HepG2 (cell line): ENCODE results near the gene CLRN2. TPM values are rescaled to one million over a fixed set of nuclear protein-coding genes. Genes with fewer than 3 reads are reported as not detected.

ENCODE experiments used
- CBFB ChIP-seq: sonication (generic); formaldehyde crosslinking; IDR thresholded peaks from 2 replicates; pipeline ENCODE4 v1.4.0; 2020; ENCODE audit warnings: missing genetic modification reagents
- ETV5 ChIP-seq: IDR thresholded peaks from 2 replicates; pipeline ENCODE4 v1.6.1; 2018; ENCODE audit warnings: missing biosample characterization, missing genetic modification reagents, inconsistent platforms, borderline replicate concordance
- HNRNPK ChIP-seq: fragments of 200-400 bp; formaldehyde crosslinking; IDR thresholded peaks from 2 replicates; pipeline ENCODE4 v1.6.1; 2018; ENCODE audit warnings: low read length, low read depth, moderate library complexity, mild to moderate bottlenecking; ENCODE audit not compliant: poor library complexity, severe bottlenecking
- IKZF4 ChIP-seq: sonication (generic); formaldehyde crosslinking; IDR thresholded peaks from 2 replicates; pipeline ENCODE4 v1.5.1; 2020; ENCODE audit warnings: borderline replicate concordance, mild to moderate bottlenecking, low read depth, missing genetic modification reagents; ENCODE audit errors: not compliant biosample characterization
- KDM6A ChIP-seq: IDR thresholded peaks from 2 replicates; pipeline ENCODE4 v1.6.1; 2016; ENCODE audit warnings: low read depth
- MXD1 ChIP-seq: sonication (generic); formaldehyde crosslinking; IDR thresholded peaks from 2 replicates; pipeline ENCODE4 v1.4.0; 2020; ENCODE audit warnings: mild to moderate bottlenecking, missing genetic modification reagents
- NFIB ChIP-seq: sonication (generic); formaldehyde crosslinking; IDR thresholded peaks from 2 replicates; pipeline ENCODE4 v1.9.0; 2021; ENCODE audit warnings: missing genetic modification reagents, mild to moderate bottlenecking, borderline replicate concordance
- RFX3 ChIP-seq: IDR thresholded peaks from 2 replicates; pipeline ENCODE4 v1.6.1; 2016; ENCODE audit warnings: missing biosample characterization, missing genetic modification reagents
- SOX13 ChIP-seq, 3 experiments: fragments of 450-650 bp in 1 of 3; sonication (generic) in 1 of 3; formaldehyde crosslinking in 1 of 3; IDR thresholded peaks in 2 of 3; conservative IDR thresholded peaks in 1 of 3; 2 replicates each; pipeline versions ENCODE4 v1.5.0 to v1.6.1; 2016 to 2020; ENCODE audit warnings: antibody characterized with exemption in 1 of 3, mild to moderate bottlenecking in 1 of 3, missing compliant biosample characterization in 1 of 3, missing genetic modification reagents in 1 of 3, moderate library complexity in 1 of 3
- SRSF9 ChIP-seq: fragments of 200-400 bp; formaldehyde crosslinking; IDR thresholded peaks from 2 replicates; pipeline ENCODE4 v1.6.1; 2018; ENCODE audit warnings: borderline replicate concordance, mild to moderate bottlenecking, low read depth, low read length; ENCODE audit not compliant: insufficient read depth, poor library complexity, severe bottlenecking
- SUZ12 ChIP-seq: fragments of 150-350 bp; IDR thresholded peaks from 2 replicates; pipeline ENCODE4 v1.6.1; 2014; ENCODE audit warnings: low read depth, low read length
- TBP ChIP-seq: sonication (generic); formaldehyde crosslinking; IDR thresholded peaks from 2 replicates; pipeline ENCODE4 v1.5.0; 2020; ENCODE audit warnings: missing genetic modification reagents
- ZBTB7A ChIP-seq: sonication (generic); formaldehyde crosslinking; IDR thresholded peaks from 2 replicates; pipeline ENCODE4 v1.8.0; 2022; ENCODE audit warnings: mild to moderate bottlenecking, missing genetic modification reagents
- ZBTB7B ChIP-seq: sonication (generic); formaldehyde crosslinking; IDR thresholded peaks from 2 replicates; pipeline ENCODE4 v1.4.0; 2020; ENCODE audit warnings: missing genetic modification reagents
- ZFP62 ChIP-seq: sonication (generic); formaldehyde crosslinking; IDR thresholded peaks from 2 replicates; pipeline ENCODE4 v1.4.0; 2020; ENCODE audit warnings: missing genetic modification reagents
- ZMYM3 ChIP-seq: sonication (generic); formaldehyde crosslinking; IDR thresholded peaks from 2 replicates; pipeline ENCODE4 v1.5.1; 2020; ENCODE audit warnings: mild to moderate bottlenecking, missing genetic modification reagents
- ZNF12 ChIP-seq: sonication (generic); formaldehyde crosslinking; IDR thresholded peaks from 2 replicates; pipeline ENCODE4 v1.5.0; 2020; ENCODE audit warnings: missing genetic modification reagents
- ZNF251 ChIP-seq: sonication (generic); formaldehyde crosslinking; IDR thresholded peaks from 2 replicates; pipeline ENCODE4 v1.9.0; 2021; ENCODE audit warnings: mild to moderate bottlenecking, missing genetic modification reagents
- ZNF569 ChIP-seq: sonication (generic); formaldehyde crosslinking; IDR thresholded peaks from 2 replicates; pipeline ENCODE4 v1.5.0; 2020; ENCODE audit warnings: mild to moderate bottlenecking, missing genetic modification reagents, moderate library complexity, borderline replicate concordance
- ZNF768 ChIP-seq: sonication (generic); formaldehyde crosslinking; IDR thresholded peaks from 2 replicates; pipeline ENCODE4 v1.4.0; 2020; ENCODE audit warnings: missing genetic modification reagents
- polyA plus RNA-seq, 8 experiments: library from polyadenylated mRNA; depleted of rRNA in 3 of 8; stranded (reverse) in 7 of 8; unstranded in 1 of 8; fragments of >200 nt; fragmentation: Illumina TruSeq in 4 of 8; extraction: Trizol in 4 of 8; gene quantifications; 2 replicates each; pipeline versions ENCODE4 v1.2.1 to v1.2.3, GENCODE V29; 2011 to 2016; ENCODE audit warnings: low read depth in 4 of 8, missing spikeins in 1 of 8, mixed read lengths in 1 of 8; ENCODE audit not compliant: insufficient read depth in 1 of 8
- total RNA-seq, 5 experiments: library from RNA; depleted of rRNA; stranded (reverse); fragments of >200 nt; fragmentation: Illumina TruSeq; extraction: Trizol; gene quantifications; 2 replicates each; pipeline ENCODE4 v1.2.3, GENCODE V29; 2016; ENCODE audit warnings: low read depth in 1 of 5
- TF ChIP-seq, protein P1 (sequence below): sonication (generic); formaldehyde crosslinking; IDR thresholded peaks from 2 replicates; pipeline ENCODE4 v1.5.1; 2020; ENCODE audit warnings: mild to moderate bottlenecking, missing genetic modification reagents, borderline replicate concordance
- TF ChIP-seq, protein P2 (sequence below): sonication (generic); formaldehyde crosslinking; IDR thresholded peaks from 2 replicates; pipeline ENCODE4 v1.8.0; 2023; ENCODE audit warnings: mild to moderate bottlenecking, missing genetic modification reagents
- TF ChIP-seq, protein P3 (sequence below): sonication (generic); formaldehyde crosslinking; IDR thresholded peaks from 2 replicates; pipeline ENCODE4 v1.5.0; 2020; ENCODE audit warnings: mild to moderate bottlenecking, missing genetic modification reagents

The CLRN2 gene
- total and polyA plus RNA-seq, 2 of the 13 experiments (the other 11 are each of a cell fraction or from before 2014, with no cell fraction given): not detected

- TF ChIP-seq, protein P1, sequence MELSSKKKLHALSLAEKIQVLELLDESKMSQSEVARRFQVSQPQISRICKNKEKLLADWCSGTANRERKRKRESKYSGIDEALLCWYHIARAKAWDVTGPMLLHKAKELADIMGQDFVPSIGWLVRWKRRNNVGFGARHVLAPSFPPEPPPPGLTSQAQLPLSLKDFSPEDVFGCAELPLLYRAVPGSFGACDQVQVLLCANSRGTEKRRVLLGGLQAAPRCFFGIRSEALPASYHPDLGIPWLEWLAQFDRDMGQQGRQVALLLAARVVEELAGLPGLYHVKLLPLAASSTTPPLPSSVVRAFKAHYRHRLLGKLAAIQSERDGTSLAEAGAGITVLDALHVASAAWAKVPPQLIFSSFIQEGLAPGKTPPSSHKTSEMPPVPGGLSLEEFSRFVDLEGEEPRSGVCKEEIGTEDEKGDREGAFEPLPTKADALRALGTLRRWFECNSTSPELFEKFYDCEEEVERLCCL: no peak
- TF ChIP-seq ZFP62 (no peak), RFX3 (no peak), ZBTB7B (CRISPR knock-in tag) (no peak), ZBTB7A (CRISPR knock-in tag) (no peak), KDM6A (CRISPR knock-in tag) (no peak), IKZF4 (CRISPR knock-in tag) (no peak), ZNF768 (peak; percentile 53; the same call in 1 of the 2 replicates), NFIB (CRISPR knock-in tag) (no peak), ETV5 (CRISPR knock-in tag) (no peak), ZMYM3 (CRISPR knock-in tag) (no peak), CBFB (CRISPR knock-in tag) (no peak), ZNF251 (CRISPR knock-in tag) (no peak), MXD1 (no peak), SOX13 (IDR thresholded peaks at IDR 0.05) (no peak), SOX13 (CRISPR knock-in tag; conservative IDR thresholded peaks at IDR 0.05 in 1 of 2, IDR thresholded peaks at IDR 0.05 in 1 of 2) (peak in 1 of 2 experiments; percentile 42; a peak in 1 of 4 replicates), ZNF12 (no peak), SUZ12 (no peak), ZNF569 (no peak), SRSF9 (no peak), HNRNPK (no peak), TBP (CRISPR knock-in tag) (no peak)
- TF ChIP-seq, protein P2, sequence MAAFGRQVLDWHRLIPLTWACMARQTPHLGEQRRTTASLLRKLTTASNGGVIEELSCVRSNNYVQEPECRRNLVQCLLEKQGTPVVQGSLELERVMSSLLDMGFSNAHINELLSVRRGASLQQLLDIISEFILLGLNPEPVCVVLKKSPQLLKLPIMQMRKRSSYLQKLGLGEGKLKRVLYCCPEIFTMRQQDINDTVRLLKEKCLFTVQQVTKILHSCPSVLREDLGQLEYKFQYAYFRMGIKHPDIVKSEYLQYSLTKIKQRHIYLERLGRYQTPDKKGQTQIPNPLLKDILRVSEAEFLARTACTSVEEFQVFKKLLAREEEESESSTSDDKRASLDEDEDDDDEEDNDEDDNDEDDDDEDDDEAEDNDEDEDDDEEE (CRISPR knock-in tag): no peak
- TF ChIP-seq, protein P3, sequence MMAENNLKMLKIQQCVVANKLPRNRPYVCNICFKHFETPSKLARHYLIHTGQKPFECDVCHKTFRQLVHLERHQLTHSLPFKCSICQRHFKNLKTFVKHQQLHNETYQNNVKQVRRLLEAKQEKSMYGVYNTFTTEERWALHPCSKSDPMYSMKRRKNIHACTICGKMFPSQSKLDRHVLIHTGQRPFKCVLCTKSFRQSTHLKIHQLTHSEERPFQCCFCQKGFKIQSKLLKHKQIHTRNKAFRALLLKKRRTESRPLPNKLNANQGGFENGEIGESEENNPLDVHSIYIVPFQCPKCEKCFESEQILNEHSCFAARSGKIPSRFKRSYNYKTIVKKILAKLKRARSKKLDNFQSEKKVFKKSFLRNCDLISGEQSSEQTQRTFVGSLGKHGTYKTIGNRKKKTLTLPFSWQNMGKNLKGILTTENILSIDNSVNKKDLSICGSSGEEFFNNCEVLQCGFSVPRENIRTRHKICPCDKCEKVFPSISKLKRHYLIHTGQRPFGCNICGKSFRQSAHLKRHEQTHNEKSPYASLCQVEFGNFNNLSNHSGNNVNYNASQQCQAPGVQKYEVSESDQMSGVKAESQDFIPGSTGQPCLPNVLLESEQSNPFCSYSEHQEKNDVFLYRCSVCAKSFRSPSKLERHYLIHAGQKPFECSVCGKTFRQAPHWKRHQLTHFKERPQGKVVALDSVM (CRISPR knock-in tag): no peak
These were observed 2.8 kb upstream of the CLRN2 start, which contains the start of gene QDPR (continued) for GRCh38 chr4:17511950-17512795.
